ENCODE data around the gene NRP2. TPM values are rescaled to one million over a fixed set of nuclear protein-coding genes. Genes with fewer than 3 reads are reported as not detected.

The NRP2 gene
- total RNA-seq, 1 donor from 2014 or later: 27.8 TPM

GRCh38 chr2:205721057-205721449 is 38.8 kb downstream of the NRP2 start:
- no peak for TF ChIP-seq EZH2phosphoT487 (IDR thresholded peaks at IDR 0.05)
- TF ChIP-seq CTCF (IDR thresholded peaks at IDR 0.05): peak; percentile 53
- no peak overlapping the region for H3K9ac ChIP-seq
- DNase-seq (ENCODE audit: low spot score): peak; percentile 67
- no peaks in the 10 kb centered on the region for H3K9me3 ChIP-seq (ENCODE audit: low read depth)
- no peaks in the 10 kb centered on the region for H3K9me3 Mint-ChIP-seq
- H3K4me1 ChIP-seq: peaks cover 62% of the 10 kb centered on the region
- H3K4me3 Mint-ChIP-seq: peak overlapping the region; percentile 73
- no peaks in the 10 kb centered on the region for H3K36me3 ChIP-seq
- peaks cover 32% of the 10 kb centered on the region for H3K27me3 Mint-ChIP-seq (ENCODE audit: insufficient read depth, low read depth)
- H3F3A ChIP-seq (ENCODE audit: low read depth): peaks cover 49% of the 10 kb centered on the region
- peak overlapping the region; percentile 92 for H3K27ac ChIP-seq
- H3K4me3 ChIP-seq: peak overlapping the region; percentile 15
- no peaks in the 10 kb centered on the region for H3K27me3 ChIP-seq
- peak overlapping the region; percentile 95 for H3K27ac Mint-ChIP-seq
- no peaks in the 10 kb centered on the region for H3K79me2 ChIP-seq (ENCODE audit: low read depth)
- H4K20me1 ChIP-seq (ENCODE audit: low read depth): no peaks in the 10 kb centered on the region
- H2AFZ ChIP-seq (replicated peaks): no peak overlapping the region
- peaks cover 1% of the 10 kb centered on the region for H3K36me3 Mint-ChIP-seq
- peaks cover 73% of the 10 kb centered on the region for H3K4me1 Mint-ChIP-seq
- peak overlapping the region; percentile 66 for H3K4me2 ChIP-seq

GRCh38 chr2:205722283-205722918 is 40.1 kb downstream of the NRP2 start:
- H3K27ac Mint-ChIP-seq: peak overlapping the region; percentile 28
- no peak overlapping the region for H3K4me3 Mint-ChIP-seq
- peaks cover 56% of the 10 kb centered on the region for H3F3A ChIP-seq (ENCODE audit: low read depth)
- peaks cover 71% of the 10 kb centered on the region for H3K4me1 Mint-ChIP-seq
- DNase-seq (ENCODE audit: low spot score): peak; percentile 80
- H3K27ac ChIP-seq: peak overlapping the region; percentile 92
- H3K36me3 ChIP-seq: no peaks in the 10 kb centered on the region
- no peak overlapping the region for H2AFZ ChIP-seq (replicated peaks)
- no peaks in the 10 kb centered on the region for H3K9me3 Mint-ChIP-seq
- peak overlapping the region; percentile 66 for H3K4me2 ChIP-seq
- H3K9me3 ChIP-seq (ENCODE audit: low read depth): no peaks in the 10 kb centered on the region
- H3K36me3 Mint-ChIP-seq: peaks cover 3% of the 10 kb centered on the region
- peaks cover 63% of the 10 kb centered on the region for H3K4me1 ChIP-seq
- no peaks in the 10 kb centered on the region for H3K79me2 ChIP-seq (ENCODE audit: low read depth)
- H3K27me3 ChIP-seq: no peaks in the 10 kb centered on the region
- TF ChIP-seq EZH2 (IDR thresholded peaks at IDR 0.05) (no peak), CTCF (IDR thresholded peaks at IDR 0.05) (no peak), EZH2phosphoT487 (IDR thresholded peaks at IDR 0.05) (no peak)
- no peaks in the 10 kb centered on the region for H4K20me1 ChIP-seq (ENCODE audit: low read depth)
- H3K4me3 ChIP-seq: no peak overlapping the region
- H3K27me3 Mint-ChIP-seq (ENCODE audit: insufficient read depth, low read depth): peaks cover 33% of the 10 kb centered on the region
- H3K9ac ChIP-seq: no peak overlapping the region

- Histone ChIP-seq H3K79me2 (ENCODE audit: low read depth) (no peaks in the 10 kb centered on the region), H3K27ac (peak overlapping the region; percentile 92), H3K9ac (no peak overlapping the region), H3K27me3 (no peaks in the 10 kb centered on the region), H3F3A (ENCODE audit: low read depth) (peaks cover 64% of the 10 kb centered on the region), H4K20me1 (ENCODE audit: low read depth) (no peaks in the 10 kb centered on the region), H3K9me3 (ENCODE audit: low read depth) (no peaks in the 10 kb centered on the region), H3K36me3 (no peaks in the 10 kb centered on the region), H3K4me2 (peak overlapping the region; percentile 66), H3K4me3 (no peak overlapping the region), H2AFZ (replicated peaks) (no peak overlapping the region), H3K4me1 (peaks cover 71% of the 10 kb centered on the region)
- no peak overlapping the region for H3K27ac Mint-ChIP-seq
- peaks cover 71% of the 10 kb centered on the region for H3K4me1 Mint-ChIP-seq
- no peak overlapping the region for H3K4me3 Mint-ChIP-seq
- peaks cover 29% of the 10 kb centered on the region for H3K27me3 Mint-ChIP-seq (ENCODE audit: insufficient read depth, low read depth)
- peaks cover 3% of the 10 kb centered on the region for H3K36me3 Mint-ChIP-seq
- TF ChIP-seq EZH2 (IDR thresholded peaks at IDR 0.05) (no peak), CTCF (IDR thresholded peaks at IDR 0.05) (no peak), EZH2phosphoT487 (IDR thresholded peaks at IDR 0.05) (no peak)
- DNase-seq (ENCODE audit: low spot score): no peak
- no peaks in the 10 kb centered on the region for H3K9me3 Mint-ChIP-seq
Measured at GRCh38 chr2:205723179-205723578, 40.9 kb downstream of the NRP2 start.
